Activated CD8-positive, alpha-beta T cell treated with anti-CD3 and anti-CD28 coated beads for 36 hours (primary cell): ENCODE data around the gene PHF5A. TPM values are rescaled to one million over a fixed set of nuclear protein-coding genes. Genes with fewer than 3 reads are reported as not detected.
"Not testable (repeated sequence)": the region's sequence is repeated elsewhere in the genome, so short reads cannot be mapped to it uniquely, and the experiment has no call there.

Source experiments
- ATAC-seq: fragments of 200-7000 bp; cut with Tn5 transposase; one replicate; pipeline ENCODE4 v1.10.0; 2021; ENCODE audit warnings: mild to moderate bottlenecking, moderate library complexity
- CTCF ChIA-PET: fragments of 350-600 bp; sonication (Branson Sonifier 250); formaldehyde crosslinking; loops from one replicate; lab custom pipeline; 2021; ENCODE audit warnings: antibody characterized with exemption; lab: Charles Lee
- POLR2A ChIA-PET: fragments of 350-600 bp; sonication (Branson Sonifier 250); formaldehyde crosslinking; loops from one replicate; lab custom pipeline; 2021; ENCODE audit warnings: antibody characterized with exemption; lab: Charles Lee
- DNase-seq: peaks from one replicate; pipeline ENCODE4 v3.0.0-alpha.2; 2020
- H3K27ac Mint-ChIP-seq: one replicate; pipeline ENCODE4 v1.8.0; 2021; ENCODE audit warnings: mild to moderate bottlenecking, mixed read lengths
- H3K27me3 Mint-ChIP-seq: one replicate; pipeline ENCODE4 v1.8.0; 2021; ENCODE audit warnings: mixed read lengths
- H3K36me3 Mint-ChIP-seq: one replicate; pipeline ENCODE4 v1.8.0; 2021; ENCODE audit warnings: low read depth, mixed read lengths
- H3K4me1 Mint-ChIP-seq: one replicate; pipeline ENCODE4 v1.8.0; 2021; ENCODE audit warnings: low read depth, mixed read lengths
- H3K4me3 Mint-ChIP-seq: one replicate; pipeline ENCODE4 v1.8.0; 2021; ENCODE audit warnings: mild to moderate bottlenecking, moderate library complexity, mixed read lengths
- H3K9me3 Mint-ChIP-seq: one replicate; pipeline ENCODE4 v1.8.0; 2021; ENCODE audit warnings: mixed read lengths
- intact Hi-C: fragments of 100-400 bp; cut with micrococcal nuclease; formaldehyde crosslinking; loops from one replicate; pipeline ENCODE4 v1.10.0; 2022
- total RNA-seq, 2 experiments: library from RNA; stranded (reverse); gene quantifications; one replicate each; pipeline ENCODE4 v1.2.3, GENCODE V29; 2021
- TF ChIP-seq, protein P1 (sequence below): fragments of 200-600 bp; IDR thresholded peaks from one replicate; pipeline ENCODE4 v1.8.0; 2022; ENCODE audit warnings: antibody characterized with exemption, mild to moderate bottlenecking

PHF5A gene
- total RNA-seq, 2 experiments from 2014 or later = 65.2 to 70.4 TPM

DNA sequence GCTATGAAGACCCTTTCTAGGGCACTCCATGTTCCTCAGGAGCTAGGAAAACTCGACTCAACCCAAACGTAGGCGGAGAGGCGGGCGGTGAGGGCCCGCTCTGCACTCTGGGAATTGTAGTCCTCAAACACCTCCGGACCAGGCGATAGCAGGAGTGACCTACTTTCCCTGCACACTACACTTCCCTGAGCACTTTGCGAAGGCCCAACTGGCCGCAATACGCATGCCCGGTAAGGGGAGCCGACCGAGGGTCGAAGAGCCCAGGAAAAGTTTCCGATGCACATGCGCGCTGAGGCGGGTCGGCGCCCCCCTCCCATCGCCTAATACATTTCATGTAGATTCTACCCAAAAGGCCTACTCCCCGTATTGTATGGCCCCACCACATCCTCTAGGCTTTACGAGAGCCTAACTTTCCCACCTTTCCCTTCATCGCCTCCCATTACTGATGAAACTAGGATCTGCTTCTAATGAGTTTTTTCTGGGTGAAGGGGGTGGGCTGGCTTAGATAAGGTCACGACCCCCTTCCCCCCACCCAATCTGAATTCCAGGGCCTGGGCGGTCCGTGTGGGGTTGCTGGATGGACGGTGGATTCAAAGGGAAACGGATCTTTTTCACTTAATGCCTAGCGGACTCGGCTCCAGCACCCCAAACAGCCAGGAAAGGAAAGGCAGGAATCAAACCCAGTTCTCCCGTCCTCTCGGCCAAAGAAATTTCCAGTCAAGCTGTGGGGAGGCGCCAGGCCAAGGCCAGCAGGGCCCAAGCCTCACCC lies 23.9 kb downstream of the PHF5A start:
- intact Hi-C loops = no loop called here
- CTCF ChIA-PET = interaction anchor here (0.8 to 2.6 kb wide), 3 partner anchors 21 to 41 kb away, joined by 3 to 17 read pairs (median 9); partner anchors contain the start of genes ACO2 and PHF5A
- Mint-ChIP-seq H3K36me3 (peaks cover 23% of the 10 kb centered on the region), H3K4me1 (peaks cover 22% of the 10 kb centered on the region), H3K4me3 (peak overlapping the region; percentile 90), H3K27me3 (no peaks in the 10 kb centered on the region), H3K27ac (peak overlapping the region; percentile 91), H3K9me3 (no peaks in the 10 kb centered on the region)
- ATAC-seq (peak; percentile 57), DNase-seq (peak; percentile 94)
- POLR2A ChIA-PET = interaction anchor here (0.7 to 14.3 kb wide), 10 partner anchors 9 to 175 kb away, joined by 3 to 238 read pairs (median 5); partner anchors contain the start of genes ACO2, PHF5A and TEF
- TF ChIP-seq, protein P1, sequence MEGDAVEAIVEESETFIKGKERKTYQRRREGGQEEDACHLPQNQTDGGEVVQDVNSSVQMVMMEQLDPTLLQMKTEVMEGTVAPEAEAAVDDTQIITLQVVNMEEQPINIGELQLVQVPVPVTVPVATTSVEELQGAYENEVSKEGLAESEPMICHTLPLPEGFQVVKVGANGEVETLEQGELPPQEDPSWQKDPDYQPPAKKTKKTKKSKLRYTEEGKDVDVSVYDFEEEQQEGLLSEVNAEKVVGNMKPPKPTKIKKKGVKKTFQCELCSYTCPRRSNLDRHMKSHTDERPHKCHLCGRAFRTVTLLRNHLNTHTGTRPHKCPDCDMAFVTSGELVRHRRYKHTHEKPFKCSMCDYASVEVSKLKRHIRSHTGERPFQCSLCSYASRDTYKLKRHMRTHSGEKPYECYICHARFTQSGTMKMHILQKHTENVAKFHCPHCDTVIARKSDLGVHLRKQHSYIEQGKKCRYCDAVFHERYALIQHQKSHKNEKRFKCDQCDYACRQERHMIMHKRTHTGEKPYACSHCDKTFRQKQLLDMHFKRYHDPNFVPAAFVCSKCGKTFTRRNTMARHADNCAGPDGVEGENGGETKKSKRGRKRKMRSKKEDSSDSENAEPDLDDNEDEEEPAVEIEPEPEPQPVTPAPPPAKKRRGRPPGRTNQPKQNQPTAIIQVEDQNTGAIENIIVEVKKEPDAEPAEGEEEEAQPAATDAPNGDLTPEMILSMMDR = no peak

DNA sequence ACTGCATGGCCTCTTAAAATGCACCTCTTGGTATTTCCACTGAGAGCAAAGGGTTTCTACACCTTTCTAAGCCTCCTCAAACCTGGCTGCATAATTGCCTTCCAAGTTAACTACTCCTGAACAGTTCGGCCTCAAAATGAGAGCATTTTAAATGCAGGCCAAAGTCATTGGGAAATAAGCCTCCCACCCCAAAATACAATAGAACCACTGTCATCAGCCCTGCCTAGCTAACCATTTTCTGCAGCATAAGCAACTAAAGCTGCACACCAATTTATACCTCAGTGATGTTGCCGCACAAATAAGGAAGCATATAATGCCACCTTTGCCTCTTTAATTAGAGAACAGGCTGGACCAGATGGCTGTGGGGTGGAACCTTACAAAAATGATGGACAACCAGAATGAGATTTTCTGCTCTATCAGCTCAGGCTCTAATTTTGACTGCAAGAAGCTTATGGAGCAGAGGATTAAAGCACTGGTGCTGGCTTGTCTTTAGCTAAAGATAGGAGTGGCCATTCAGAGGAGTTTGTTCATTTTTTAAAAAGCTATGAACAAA lies 26.2 kb downstream of the PHF5A start:
- ATAC-seq (no peak), DNase-seq (no peak)
- Mint-ChIP-seq H3K4me3 (no peak overlapping the region), H3K9me3 (no peaks in the 10 kb centered on the region), H3K36me3 (peaks cover 26% of the 10 kb centered on the region), H3K4me1 (peaks cover 20% of the 10 kb centered on the region), H3K27me3 (no peaks in the 10 kb centered on the region), H3K27ac (peak overlapping the region; percentile 30)
- TF ChIP-seq, protein P1 = no peak
- intact Hi-C loops = no loop called here
- POLR2A ChIA-PET = interaction anchor here (0.7 to 8.0 kb wide), 5 partner anchors 15 to 27 kb away, joined by 3 to 53 read pairs (median 4); partner anchors contain the start of genes ACO2 and PHF5A
- CTCF ChIA-PET = interaction anchor here (0.7 to 2.2 kb wide), 3 partner anchors 27 to 39 kb away, joined by 3 to 9 read pairs (median 3); partner anchors contain the start of genes ACO2 and PHF5A

DNA sequence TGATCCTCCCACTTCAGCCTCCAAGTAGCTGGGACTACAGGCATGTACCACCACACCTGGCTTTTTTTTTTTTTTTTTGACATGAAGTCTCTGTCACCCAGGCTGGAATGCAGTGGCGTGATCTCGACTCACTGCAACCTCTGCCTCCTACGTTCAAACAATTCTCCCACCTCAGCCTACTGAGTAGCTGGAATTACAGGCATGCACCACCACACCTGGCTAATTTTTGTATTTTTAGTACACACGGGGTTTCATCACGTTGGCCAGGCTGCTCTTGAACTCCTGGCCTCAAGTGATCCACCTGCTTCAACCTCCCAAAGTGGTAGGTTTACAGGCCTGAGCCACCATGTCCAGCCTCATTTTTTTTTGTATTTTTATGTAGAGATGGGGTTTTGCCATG lies 28.0 kb downstream of the PHF5A start:
- intact Hi-C loops, H3K27ac Mint-ChIP-seq, H3K9me3 Mint-ChIP-seq, H3K4me3 Mint-ChIP-seq, H3K27me3 Mint-ChIP-seq, DNase-seq, CTCF ChIA-PET, ATAC-seq: not testable (repeated sequence)
- POLR2A ChIA-PET = interaction anchor here (0.6 kb wide), 1 partner anchor 243 kb away, joined by 3 read pairs; no protein-coding TSS in a partner anchor
- Mint-ChIP-seq H3K36me3 (peaks cover 35% of the 10 kb centered on the region), H3K4me1 (peaks cover 24% of the 10 kb centered on the region)

DNA sequence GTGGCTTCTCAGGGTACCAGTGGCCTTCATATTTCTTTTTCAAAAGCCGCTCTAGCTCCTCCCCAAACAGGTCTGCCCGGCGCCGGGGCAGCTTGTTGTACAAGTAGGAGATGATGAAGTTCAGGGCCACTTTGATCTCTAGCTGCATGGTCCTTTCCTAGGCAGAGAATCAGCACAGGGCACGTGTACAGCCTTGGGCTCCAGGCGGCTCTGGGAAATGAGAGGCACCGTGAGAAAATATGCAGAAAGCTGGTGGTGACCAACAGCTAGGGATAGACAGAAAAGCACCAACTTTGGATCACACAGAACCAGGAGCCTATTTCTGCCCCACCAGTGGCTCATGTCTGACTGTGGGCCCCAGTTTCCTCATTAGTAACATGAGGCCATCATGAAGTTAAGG lies 31.3 kb downstream of the PHF5A start:
- Mint-ChIP-seq H3K9me3 (no peaks in the 10 kb centered on the region), H3K36me3 (peaks cover 23% of the 10 kb centered on the region), H3K4me1 (peaks cover 17% of the 10 kb centered on the region), H3K27ac (no peak overlapping the region), H3K4me3 (no peak overlapping the region), H3K27me3 (no peaks in the 10 kb centered on the region)
- ChIA-PET POLR2A (interaction anchor here (0.6 to 3.6 kb wide), 5 partner anchors 9 to 151 kb away, joined by 3 to 23 read pairs (median 6); partner anchors contain the start of genes ACO2, PHF5A, RANGAP1 and TOB2), CTCF (interaction anchor here (1.1 to 1.8 kb wide), 2 partner anchors 33 to 90 kb away, joined by 3 to 8 read pairs; no protein-coding TSS in a partner anchor)
- DNase-seq = no peak
- ATAC-seq = no peak
- TF ChIP-seq, protein P1 = no peak
- intact Hi-C loops = no loop called here

DNA sequence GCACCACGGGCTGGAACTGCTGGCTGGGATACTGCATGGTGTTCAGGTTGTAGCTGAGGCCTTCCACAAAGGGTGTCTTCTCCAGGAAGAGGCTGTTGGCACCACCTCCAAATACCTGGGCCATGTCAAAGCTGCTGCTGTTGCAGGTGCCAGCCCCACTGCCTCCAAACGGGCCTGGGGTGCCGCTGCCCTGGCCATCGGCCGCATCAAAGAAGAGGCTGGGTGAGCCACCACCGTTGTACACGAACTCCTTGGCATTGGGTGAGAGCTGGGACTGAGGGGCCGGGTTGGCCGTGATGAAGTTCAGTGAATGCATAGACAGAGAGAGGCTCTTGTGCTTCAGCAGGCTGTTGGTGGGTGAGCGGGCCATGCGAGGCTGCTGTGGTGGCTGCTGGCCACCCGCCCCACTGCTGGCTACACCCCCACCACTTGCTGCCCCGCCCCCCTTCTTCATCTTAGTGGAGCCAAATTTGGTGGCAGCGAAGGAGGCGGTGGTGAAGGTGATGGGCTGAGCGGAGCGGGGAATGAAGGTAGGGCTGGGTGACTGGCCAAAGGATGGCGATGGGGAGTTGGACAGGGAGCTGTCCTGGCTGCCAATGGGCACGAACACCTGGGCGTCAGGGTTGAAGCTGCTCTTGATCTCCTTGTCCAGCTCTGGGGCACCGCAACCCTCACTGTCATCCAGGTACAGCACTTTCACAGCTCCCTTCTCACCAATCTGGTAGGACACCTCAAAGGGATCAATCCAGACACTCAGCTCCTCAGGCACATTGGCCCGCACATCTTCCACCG lies 32.0 kb downstream of the PHF5A start:
- no peaks in the 10 kb centered on the region for H3K27me3 Mint-ChIP-seq
- ChIA-PET POLR2A (interaction anchor here (0.6 to 3.6 kb wide), 5 partner anchors 10 to 151 kb away, joined by 3 to 23 read pairs (median 6); partner anchors contain the start of genes ACO2, PHF5A, RANGAP1 and TOB2), CTCF (interaction anchor here (1.1 to 1.8 kb wide), 2 partner anchors 33 to 90 kb away, joined by 3 to 8 read pairs; no protein-coding TSS in a partner anchor)
- H3K4me1 Mint-ChIP-seq = peaks cover 16% of the 10 kb centered on the region
- TF ChIP-seq, protein P1 = no peak
- ATAC-seq (no peak), DNase-seq (no peak)
- H3K4me3 Mint-ChIP-seq = no peak overlapping the region
- intact Hi-C loops = no loop called here
- no peak overlapping the region for H3K27ac Mint-ChIP-seq
- H3K36me3 Mint-ChIP-seq = peaks cover 24% of the 10 kb centered on the region
- no peaks in the 10 kb centered on the region for H3K9me3 Mint-ChIP-seq
